OCI-LY7 (cell line): ENCODE measurements around the gene ZNF783.
"Not testable (repeated sequence)": the region's sequence is repeated elsewhere in the genome, so short reads cannot be mapped to it uniquely, and the experiment has no call there.

Experiments used
- CTCF ChIP-seq: fragments of 200-600 bp; sonication (generic); conservative IDR thresholded peaks from 2 replicates; pipeline ENCODE4 v1.5.1; 2014; ENCODE audit warnings: mild to moderate bottlenecking, antibody characterized with exemption, low read length, moderate library complexity, mixed read lengths
- EZH2phosphoT487 ChIP-seq: fragments of 200-600 bp; sonication (generic); IDR thresholded peaks from 2 replicates; pipeline ENCODE4 v1.6.1; 2018; ENCODE audit warnings: low read depth, borderline replicate concordance, mild to moderate bottlenecking, mixed run types, antibody characterized with exemption, low read length, moderate library complexity, mixed read lengths

GRCh38 chr7:149332602-149333320 is 70.8 kb downstream of the ZNF783 start:
- TF ChIP-seq CTCF, EZH2phosphoT487: not testable (repeated sequence)
